Fibroblast of mammary gland (primary cell): ENCODE measurements around the gene UQCC3.
A peak's percentile ranks its signal among the peaks of the same experiment; 100 is the strongest.

Experiments
- DNase-seq: peaks from one replicate; pipeline ENCODE4 v3.0.0-alpha.2; 2010; ENCODE audit warnings: low read depth
- H3K4me3 ChIP-seq: 2 replicates; pipeline ENCODE4 v1.5.1; 2011; ENCODE audit warnings: low read depth, mild to moderate bottlenecking, low read length, moderate library complexity; ENCODE audit not compliant: control insufficient read depth
- TF ChIP-seq, protein P1 (sequence below): conservative IDR thresholded peaks from 2 replicates; pipeline ENCODE4 v1.5.1; 2011; ENCODE audit warnings: low read depth, low read length, inconsistent platforms; ENCODE audit not compliant: control insufficient read depth, insufficient read depth

The UQCC3 gene

DNA sequence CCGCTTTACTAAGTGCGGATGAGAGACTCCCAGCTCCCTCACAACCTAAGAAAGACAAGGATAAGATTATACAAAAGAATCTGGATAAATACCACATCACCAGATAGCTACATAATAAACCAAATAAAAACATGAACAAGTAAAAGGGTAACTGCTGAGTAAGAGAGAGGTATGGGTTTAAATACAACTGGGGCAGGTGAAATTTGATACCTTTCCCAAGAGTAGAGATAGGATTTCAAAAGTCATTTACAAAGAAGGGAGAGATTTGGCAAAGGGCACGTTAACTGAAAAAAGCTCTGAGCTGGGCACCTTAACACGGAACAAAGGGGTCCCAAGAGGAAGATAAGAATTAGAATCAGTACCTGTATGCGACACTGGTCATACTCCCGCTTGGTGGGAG is 5.7 kb downstream of the UQCC3 start:
- no peak overlapping the region for H3K4me3 ChIP-seq
- TF ChIP-seq, protein P1, sequence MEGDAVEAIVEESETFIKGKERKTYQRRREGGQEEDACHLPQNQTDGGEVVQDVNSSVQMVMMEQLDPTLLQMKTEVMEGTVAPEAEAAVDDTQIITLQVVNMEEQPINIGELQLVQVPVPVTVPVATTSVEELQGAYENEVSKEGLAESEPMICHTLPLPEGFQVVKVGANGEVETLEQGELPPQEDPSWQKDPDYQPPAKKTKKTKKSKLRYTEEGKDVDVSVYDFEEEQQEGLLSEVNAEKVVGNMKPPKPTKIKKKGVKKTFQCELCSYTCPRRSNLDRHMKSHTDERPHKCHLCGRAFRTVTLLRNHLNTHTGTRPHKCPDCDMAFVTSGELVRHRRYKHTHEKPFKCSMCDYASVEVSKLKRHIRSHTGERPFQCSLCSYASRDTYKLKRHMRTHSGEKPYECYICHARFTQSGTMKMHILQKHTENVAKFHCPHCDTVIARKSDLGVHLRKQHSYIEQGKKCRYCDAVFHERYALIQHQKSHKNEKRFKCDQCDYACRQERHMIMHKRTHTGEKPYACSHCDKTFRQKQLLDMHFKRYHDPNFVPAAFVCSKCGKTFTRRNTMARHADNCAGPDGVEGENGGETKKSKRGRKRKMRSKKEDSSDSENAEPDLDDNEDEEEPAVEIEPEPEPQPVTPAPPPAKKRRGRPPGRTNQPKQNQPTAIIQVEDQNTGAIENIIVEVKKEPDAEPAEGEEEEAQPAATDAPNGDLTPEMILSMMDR = no peak
- no peak for DNase-seq

DNA sequence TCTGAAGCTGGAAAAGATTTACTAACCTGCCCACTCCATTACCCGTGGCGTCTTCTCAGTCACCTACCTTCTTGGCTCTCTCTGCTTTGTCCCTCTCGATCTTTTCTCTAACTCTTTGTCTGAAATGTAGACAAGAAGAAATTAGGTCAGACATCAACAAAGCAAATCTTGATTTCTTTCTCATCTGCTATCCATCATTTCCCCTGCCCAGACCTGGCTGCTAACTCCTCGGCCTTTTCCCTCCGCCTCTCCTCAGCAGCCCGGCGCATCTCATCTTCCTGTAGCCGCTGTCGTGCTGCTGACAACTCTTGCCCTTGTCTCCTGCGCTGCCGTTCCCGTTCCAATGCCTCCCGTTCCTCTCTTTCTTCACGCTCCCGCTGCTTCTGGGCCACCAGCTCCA is 6.2 kb downstream of the UQCC3 start:
- peak overlapping the region; percentile 89 for H3K4me3 ChIP-seq
- TF ChIP-seq, protein P1 = no peak
- no peak for DNase-seq

DNA sequence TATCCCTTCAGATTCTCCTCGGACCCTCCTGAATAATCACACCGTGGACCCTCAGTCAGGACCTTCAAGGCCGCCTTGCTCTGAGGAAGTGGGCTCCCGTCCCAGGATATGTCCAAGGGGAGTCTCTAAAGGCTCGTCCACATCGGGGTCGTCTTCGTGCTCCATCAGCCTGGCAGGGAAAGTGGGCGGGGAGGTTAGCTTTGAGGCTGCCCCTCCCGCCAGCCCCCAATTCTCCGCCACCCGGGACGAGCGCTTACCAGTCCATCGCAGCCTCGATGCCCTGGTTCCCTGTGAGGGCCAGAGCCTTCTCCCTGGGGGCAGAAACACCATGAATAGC is 6.9 kb downstream of the UQCC3 start:
- TF ChIP-seq, protein P1 = no peak
- peak overlapping the region; percentile 89 for H3K4me3 ChIP-seq
- no peak for DNase-seq

DNA sequence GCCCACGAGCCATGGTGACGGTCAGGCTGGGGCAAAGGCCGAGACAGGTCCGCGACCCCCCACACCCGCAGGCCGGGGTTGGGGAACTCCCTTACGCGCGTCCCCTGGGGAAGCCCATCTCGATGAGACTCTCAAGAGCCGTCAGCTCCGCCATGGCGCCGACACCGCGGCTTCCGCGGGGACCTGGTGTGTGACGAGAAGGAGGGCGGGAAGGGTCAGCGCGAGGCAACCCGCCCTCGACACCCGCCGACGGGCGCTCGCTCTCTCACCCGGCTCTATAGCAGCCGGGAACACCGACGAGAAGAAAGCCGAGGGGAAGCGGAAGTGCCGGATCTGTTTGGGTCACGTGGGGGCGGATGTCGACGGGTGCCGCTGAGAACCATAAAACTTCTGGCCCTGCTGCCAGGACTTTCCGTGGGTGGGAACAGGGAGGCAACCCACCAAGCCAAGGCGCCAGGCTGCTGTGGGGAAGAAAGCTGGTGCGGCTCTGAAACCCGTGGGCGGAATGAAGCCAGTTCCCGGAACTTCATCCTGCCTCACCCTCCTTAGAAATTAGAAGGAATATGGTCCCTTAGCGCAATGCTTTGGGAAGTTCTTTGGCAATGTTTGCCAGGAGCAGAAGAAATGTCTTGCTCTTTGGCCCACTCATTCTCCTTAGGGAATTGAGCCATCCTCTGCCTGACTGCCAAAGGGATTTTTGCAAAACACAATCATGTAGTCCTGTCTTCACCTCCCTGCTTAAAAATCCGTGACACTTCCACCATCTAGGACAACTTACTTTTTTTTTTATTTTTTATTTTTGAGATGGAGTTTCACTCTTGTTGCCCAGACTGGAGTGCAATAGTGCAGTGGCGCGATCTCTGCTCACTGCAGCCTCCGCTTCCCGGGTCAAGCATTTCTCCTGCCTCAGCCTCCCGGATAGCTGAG is 7.6 kb downstream of the UQCC3 start, which contains the start of gene UBXN1:
TSS of gene UBXN1 (minus strand) at position 304 of the 927 bp plus-strand sequence. CDS start at position 154, 150 bp downstream.
- TF ChIP-seq, protein P1 = no peak
- peak; percentile 99 for DNase-seq
- peak within 1 kb of the TSS; percentile 89 for H3K4me3 ChIP-seq

DNA sequence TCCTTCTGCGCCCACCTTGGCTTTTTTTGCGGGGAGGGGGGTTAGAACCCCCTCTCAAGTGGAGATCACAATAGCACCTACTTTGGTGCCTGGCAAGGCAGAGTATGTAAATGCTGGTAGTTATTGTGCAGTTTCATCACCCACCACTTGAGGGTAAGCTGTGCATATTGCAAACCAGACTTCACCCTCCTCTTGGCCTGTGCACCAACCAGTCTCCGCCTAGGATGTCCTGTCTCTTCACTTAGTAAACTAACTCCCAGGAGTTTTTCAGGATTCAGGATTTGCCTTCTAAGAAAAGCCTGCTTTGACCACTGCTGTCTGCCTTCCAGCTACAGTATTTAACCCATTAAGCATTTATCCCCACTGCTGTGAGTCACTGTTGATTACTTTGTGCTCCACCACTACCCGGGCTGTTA is 9.4 kb downstream of the UQCC3 start:
- DNase-seq = peak; percentile 95
- no peak overlapping the region for H3K4me3 ChIP-seq
- TF ChIP-seq, protein P1 = peak; percentile 76

DNA sequence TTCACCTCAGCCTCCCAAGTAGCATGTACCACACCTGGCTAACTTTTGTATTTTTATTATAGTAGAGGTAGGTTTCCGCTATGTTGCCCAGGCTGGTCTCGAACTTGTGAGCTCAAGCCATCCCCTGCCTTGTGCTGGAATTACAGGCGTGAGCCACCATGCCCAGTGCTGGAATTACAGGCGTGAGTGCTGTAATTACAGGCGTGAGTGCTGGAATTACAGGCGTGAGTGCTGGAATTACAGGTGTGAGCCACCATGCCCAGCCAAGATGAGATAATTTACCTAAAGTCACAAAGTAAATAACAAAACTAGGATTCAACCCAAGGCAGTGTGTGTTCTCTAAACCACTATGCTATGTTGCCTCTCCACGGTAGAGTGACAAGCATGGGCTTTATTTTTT is 11.0 kb downstream of the UQCC3 start:
- no peak overlapping the region for H3K4me3 ChIP-seq
- TF ChIP-seq, protein P1 = no peak
- DNase-seq = no peak
